ENCODE results near the gene CCT7. TPM values are rescaled to one million over a fixed set of nuclear protein-coding genes. Genes with fewer than 3 reads are reported as not detected.

CCT7 gene
- total and polyA plus RNA-seq, 2 of the 8 experiments (the other 6 are each of a cell fraction or from before 2014, with no cell fraction given) = 440 to 474 TPM

GRCh38 chr2:73233154-73233931 lies 765 bp upstream of the CCT7 start, which contains the start of gene PRADC1 (continued):
- no peak for TF ChIP-seq TCF12 (IDR thresholded peaks at IDR 0.05; ENCODE audit: low read depth, low read length)
- no peak for TF ChIP-seq RXRA (IDR thresholded peaks at IDR 0.05; ENCODE audit: insufficient read depth, low read depth, low read length)
- TF ChIP-seq SIN3A (conservative IDR thresholded peaks at IDR 0.05 in 1 of 2, IDR thresholded peaks at IDR 0.05 in 1 of 2; ENCODE audit: low read depth in 1 of 2, low read length in 2 of 2) = peak in 1 of 2 experiments; percentile 96
- TF ChIP-seq FOSL1 (IDR thresholded peaks at IDR 0.05; ENCODE audit: insufficient read depth, low read depth, low read length) = no peak
- TF ChIP-seq USF2 (IDR thresholded peaks at IDR 0.05; ENCODE audit: low read length) = no peak
- no peak; the same call in 1 of the 2 replicates for TF ChIP-seq PHF8 (conservative IDR thresholded peaks at IDR 0.05; ENCODE audit: low read depth, low read length)
- TF ChIP-seq RNF2 (IDR thresholded peaks at IDR 0.05; ENCODE audit: borderline replicate concordance, low read depth, low read length, missing control alignments, poor library complexity, severe bottlenecking) = peak; percentile 48
- TF ChIP-seq E2F6 (IDR thresholded peaks at IDR 0.05) = peak; percentile 68
- no peak for TF ChIP-seq ZNF274 (IDR thresholded peaks at IDR 0.05; ENCODE audit: borderline replicate concordance, extremely low read depth, low read length)
- no peak for TF ChIP-seq BACH1 (IDR thresholded peaks at IDR 0.05; ENCODE audit: low read length)
- TF ChIP-seq RAD21 (IDR thresholded peaks at IDR 0.05 in 1 of 2, conservative IDR thresholded peaks at IDR 0.05 in 1 of 2; ENCODE audit: low read depth in 2 of 2, low read length in 2 of 2) = no peak
- TF ChIP-seq EZH2 (IDR thresholded peaks at IDR 0.05; ENCODE audit: low read depth, low read length, severe bottlenecking) = no peak
- TF ChIP-seq SIRT6 (IDR thresholded peaks at IDR 0.05; ENCODE audit: low read length) = no peak
- TF ChIP-seq POLR2A (IDR thresholded peaks at IDR 0.05; ENCODE audit: control extremely low read depth in 1 of 2, low read depth in 2 of 2, low read length in 2 of 2) = no peak
- TF ChIP-seq KDM1A (IDR thresholded peaks at IDR 0.05; ENCODE audit: borderline replicate concordance, low read length) = no peak
- TF ChIP-seq SP1 (IDR thresholded peaks at IDR 0.05; ENCODE audit: low read depth, low read length) = peak; percentile 99
- TF ChIP-seq RBBP5 (IDR thresholded peaks at IDR 0.05; ENCODE audit: borderline replicate concordance, low read depth, low read length) = peak; percentile 82; the same call in 1 of the 2 replicates
- TF ChIP-seq JUN (IDR thresholded peaks at IDR 0.05; ENCODE audit: low read depth, low read length) = no peak
- no peak for TF ChIP-seq EP300 (IDR thresholded peaks at IDR 0.05; ENCODE audit: borderline replicate concordance in 1 of 2, low read depth in 2 of 2, low read length in 2 of 2)
- peak; percentile 37 for TF ChIP-seq KDM4A (IDR thresholded peaks at IDR 0.05; ENCODE audit: low read depth, low read length, severe bottlenecking)
- TF ChIP-seq JUND (IDR thresholded peaks at IDR 0.05; ENCODE audit: low read length) = no peak

All from H1 (cell line).